ENCODE data around the gene CSNK1D.
A peak's percentile ranks its signal among the peaks of the same experiment; 100 is the strongest.
"Not testable (repeated sequence)": the region's sequence is repeated elsewhere in the genome, so short reads cannot be mapped to it uniquely, and the experiment has no call there.

The CSNK1D gene

GRCh38 chr17:82274134-82275020 is 877 bp upstream of the CSNK1D start:
- DNase-seq (ENCODE audit: low read depth in 2 of 2): no peak

- DNase-seq (ENCODE audit: low read depth in 2 of 2): no peak
These were observed 789 bp downstream of the CSNK1D start for GRCh38 chr17:82272495-82273326.

GRCh38 chr17:82271401-82271800 is 2.1 kb downstream of the CSNK1D start:
- DNase-seq (ENCODE audit: low read depth in 2 of 2): no peak

DNA sequence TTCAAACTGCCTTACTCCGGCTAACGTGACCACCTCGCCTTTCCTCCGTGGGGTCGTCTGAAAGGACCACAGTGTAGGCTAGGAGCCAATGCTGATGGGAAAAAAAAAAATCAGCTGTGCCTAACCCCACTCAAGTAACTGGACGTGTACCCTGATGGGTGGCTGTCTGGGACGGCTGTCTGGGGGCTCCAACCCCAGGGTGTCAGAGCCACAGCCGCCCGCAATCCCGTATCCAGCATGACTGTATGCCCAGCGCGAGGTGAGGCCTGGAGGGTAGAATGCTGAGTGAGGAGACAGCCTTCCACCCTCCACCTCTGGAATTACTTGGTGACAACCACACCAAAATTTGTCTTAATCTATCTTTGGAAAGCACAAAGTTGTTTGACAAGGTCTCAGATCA is 2.8 kb downstream of the CSNK1D start:
- DNase-seq (ENCODE audit: low read depth in 2 of 2): no peak

DNA sequence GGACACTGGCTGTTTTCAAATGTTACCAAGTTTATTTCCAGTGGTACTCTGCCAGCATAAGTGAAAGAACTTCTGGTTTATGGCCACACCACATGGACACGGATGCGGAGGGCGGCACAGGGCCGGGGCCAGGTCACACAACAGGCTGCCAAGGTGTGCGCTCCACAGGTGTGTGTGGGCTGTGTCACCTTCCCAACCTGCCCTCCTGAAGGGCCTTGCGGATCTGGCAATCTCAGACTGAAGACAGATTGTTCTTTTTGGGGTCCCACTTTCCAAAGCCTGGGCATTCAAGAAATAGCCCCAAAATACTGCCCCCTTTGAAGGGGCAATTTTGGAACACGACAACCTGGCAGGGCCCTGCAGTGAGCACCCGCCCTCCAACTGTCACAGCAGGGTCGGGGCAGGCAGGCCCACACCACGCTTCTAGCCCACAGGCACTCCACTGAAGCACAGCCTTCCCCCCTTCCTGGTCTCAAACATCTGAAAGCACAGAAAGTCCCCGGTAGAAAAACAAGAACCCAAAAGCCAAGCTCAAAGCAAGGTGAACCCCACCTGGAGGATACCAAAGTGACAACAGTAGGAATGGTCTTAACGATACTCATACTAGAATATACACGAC is 3.5 kb downstream of the CSNK1D start:
- DNase-seq (ENCODE audit: low read depth in 2 of 2): no peak

DNA sequence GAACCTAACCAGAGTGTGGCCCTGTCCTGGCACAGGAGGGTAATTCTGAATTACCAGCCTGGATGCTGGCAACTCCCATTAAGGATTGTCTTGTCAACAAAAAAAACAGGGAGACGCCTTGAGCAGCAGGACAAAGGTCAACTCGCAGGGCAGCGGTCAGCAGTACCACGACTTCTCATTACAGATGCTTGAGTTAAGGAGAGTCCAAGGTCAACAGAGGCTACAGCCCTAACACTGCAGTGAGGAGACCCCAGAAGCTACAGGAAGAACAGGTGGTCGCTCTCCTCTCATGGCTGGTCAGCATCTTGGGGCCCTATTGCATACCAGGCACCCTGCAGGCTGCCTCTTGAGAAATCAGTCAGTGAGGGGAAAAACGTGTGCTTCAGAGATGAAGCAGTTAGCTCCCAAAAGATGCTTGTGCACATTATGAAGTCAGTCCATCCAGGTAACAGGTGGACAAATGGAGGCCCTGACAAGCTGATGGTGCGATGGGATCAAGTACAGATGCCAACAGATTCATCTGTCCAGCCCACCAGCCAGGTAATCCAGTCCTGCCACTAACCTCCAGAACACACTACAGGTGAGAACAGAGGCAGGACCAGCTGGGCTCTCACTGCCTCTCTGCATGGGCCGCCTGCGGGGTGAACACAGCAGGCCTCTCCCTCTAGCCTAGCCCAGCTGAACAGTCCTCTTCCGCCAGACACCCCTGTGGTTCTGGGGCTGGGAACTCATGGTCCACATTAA is 4.2 kb downstream of the CSNK1D start:
- DNase-seq (ENCODE audit: low read depth in 2 of 2): no peak

- no peak for DNase-seq (ENCODE audit: low read depth in 2 of 2)
These were observed 5.7 kb downstream of the CSNK1D start for GRCh38 chr17:82267575-82268379.

GRCh38 chr17:82266142-82266541 is 7.4 kb downstream of the CSNK1D start:
- no peak for DNase-seq (ENCODE audit: low read depth in 2 of 2)

DNA sequence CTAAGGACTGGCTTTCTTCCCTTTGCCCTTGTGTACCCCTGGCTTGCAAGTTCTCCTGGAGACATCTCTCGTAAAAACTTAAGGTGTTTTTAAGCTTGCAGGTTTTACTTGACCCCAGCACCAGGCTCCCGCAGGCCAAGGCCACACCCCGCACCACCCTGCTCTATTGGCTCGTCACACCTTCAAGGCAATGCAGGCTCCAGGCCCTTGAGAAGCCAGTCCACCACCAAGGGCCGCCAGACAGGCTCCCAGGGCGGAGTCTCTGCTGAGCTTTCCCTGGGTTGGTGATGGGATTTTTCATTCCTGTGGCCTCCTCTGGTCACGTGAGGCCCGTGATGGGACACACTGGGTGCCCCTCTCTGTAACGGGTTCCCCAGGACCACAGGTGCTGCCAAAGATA is 9.9 kb downstream of the CSNK1D start:
- DNase-seq (ENCODE audit: low read depth in 2 of 2): no peak

- no peak for DNase-seq (ENCODE audit: low read depth in 2 of 2)
These were observed 11.2 kb downstream of the CSNK1D start for GRCh38 chr17:82262344-82262743.

DNA sequence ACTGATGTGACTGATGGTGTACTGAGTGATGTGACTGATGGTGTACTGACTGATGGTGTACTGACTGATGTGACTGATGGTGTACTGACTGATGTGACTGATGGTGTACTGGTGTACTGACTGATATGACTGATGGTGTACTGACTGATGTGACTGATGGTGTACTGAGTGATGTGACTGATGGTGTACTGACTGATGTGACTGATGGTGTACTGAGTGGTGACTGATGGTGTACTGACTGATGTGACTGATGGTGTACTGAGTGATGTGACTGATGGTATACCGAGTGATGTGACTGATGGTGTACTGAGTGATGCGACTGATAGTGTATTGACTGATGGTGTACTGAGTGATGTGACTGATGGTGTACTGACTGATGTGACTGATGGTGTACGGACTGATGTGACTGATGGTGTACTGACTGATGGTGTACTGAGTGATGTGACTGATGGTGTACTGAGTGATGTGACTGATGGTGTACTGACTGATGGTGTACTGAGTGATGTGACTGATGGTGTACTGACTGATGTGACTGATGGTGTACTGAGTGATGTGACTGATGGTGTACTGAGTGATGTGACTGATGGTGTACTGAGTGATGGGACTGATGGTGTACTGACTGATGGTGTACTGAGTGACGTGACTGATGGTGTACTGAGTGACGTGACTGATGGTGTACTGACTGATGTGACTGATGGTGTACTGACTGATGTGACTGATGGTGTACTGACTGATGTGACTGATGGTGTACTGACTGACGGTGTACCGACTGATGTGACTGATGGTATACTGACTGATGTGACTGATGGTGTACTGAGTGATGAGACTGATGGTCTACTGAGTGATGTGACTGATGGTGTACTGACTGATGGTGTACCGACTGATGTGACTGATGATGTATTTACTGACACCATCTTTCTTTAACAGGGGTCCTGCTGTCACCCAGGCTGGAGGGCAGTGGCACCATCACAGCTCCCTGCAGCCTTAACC is 13.2 kb downstream of the CSNK1D start:
- not testable (repeated sequence) for DNase-seq (ENCODE audit: low read depth in 2 of 2)

DNA sequence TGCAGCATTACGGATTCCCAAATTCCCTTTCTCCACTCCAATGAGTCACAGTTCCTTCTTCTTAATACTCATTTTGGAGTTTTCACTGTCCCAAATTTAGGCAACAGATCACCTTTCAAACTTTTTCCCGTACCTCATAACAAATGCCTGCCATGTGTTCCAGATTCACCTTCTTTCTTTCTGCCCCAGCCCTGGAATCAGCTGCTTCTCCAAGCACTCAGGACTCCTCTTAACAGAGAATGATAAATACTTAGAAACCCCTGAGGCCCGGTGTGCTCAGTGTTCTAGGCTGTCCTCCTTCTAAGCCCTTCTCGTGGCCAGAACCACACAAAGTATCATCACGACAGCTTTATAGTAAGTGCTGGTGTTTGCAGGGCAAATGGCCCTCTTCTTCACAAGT is 14.9 kb downstream of the CSNK1D start:
- DNase-seq (ENCODE audit: low read depth in 2 of 2): no peak

- DNase-seq (ENCODE audit: low read depth in 2 of 2): peak in 1 of 2 donors; percentile 36
These were observed 16.0 kb downstream of the CSNK1D start for GRCh38 chr17:82257473-82257872.

DNA sequence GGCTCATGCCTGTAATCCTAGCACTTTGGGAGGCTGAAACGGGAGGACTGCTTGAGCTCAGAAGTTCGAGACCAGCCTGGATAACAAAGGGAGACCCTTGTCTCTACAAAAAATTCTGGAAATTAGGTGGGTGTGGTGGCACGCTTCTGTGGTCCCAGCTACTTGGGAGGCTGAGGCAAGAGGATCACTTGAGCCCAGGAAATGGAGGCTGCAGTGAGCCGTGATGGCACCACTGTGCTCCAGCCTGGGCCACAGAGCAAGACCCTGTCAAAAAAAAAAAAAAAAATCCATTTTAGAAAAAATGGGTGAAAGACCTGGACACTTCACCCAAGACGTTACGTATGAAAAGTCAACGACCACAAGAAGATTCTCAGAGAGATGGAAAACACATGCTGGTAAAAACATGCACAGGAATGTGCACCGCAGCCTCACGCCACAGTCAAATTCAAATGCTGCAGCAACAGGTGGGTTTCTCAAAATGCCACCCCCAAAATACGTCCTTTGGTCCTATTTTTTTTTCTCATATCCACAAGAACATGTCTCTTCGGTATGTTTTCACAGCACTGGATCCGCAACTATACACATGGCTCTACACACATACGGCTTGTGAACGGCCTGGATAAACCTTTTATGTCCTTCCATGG is 17.1 kb downstream of the CSNK1D start:
- no peak for DNase-seq (ENCODE audit: low read depth in 2 of 2)

DNA sequence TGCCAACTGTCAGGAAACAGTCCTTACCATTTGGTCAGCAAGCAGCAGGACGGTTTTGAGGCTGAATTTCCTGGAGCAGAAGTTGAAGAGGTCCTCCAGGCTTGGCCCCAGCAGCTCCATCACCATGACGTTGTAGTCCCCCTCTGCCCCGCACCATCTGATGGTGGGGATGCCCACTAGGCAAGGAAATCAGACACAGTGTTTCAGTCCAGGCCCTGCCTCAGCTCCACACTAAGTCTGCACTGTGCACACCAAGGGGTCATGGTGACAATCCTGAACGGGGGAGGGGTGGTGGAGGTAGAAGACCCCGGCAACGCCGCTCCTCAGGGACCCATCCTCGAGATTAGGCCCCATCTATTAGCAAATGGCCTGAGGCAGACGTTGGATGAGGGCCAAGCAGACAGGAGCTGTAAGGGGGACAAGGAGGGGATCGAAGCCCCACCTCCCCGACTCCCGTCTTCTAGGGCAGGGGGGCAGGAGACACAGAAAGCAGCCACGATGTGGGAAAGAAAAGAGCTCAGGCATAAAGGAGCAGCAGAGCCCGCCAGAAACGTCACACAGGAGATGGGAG is 18.0 kb downstream of the CSNK1D start:
- DNase-seq (ENCODE audit: low read depth in 2 of 2): no peak

DNA sequence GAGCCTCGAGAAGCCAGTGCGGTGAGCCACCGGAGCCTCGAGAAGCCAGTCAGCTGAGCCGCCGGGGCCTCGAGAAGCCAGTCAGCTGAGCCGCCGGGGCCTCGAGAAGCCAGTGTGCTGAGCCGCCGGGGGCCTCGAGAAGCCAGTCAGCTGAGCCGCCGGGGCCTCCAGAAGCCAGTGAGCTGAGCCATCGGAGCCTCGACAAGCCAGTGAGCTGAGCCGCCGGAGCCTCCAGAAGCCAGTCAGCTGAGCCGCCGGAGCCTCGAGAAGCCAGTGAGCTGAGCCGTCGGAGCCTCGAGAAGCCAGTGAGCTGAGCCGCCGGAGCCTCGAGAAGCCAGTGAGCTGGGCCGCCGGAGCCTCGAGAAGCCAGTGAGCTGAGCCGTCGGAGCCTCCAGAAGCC is 18.8 kb downstream of the CSNK1D start:
- DNase-seq (ENCODE audit: low read depth in 2 of 2): not testable (repeated sequence)

DNA sequence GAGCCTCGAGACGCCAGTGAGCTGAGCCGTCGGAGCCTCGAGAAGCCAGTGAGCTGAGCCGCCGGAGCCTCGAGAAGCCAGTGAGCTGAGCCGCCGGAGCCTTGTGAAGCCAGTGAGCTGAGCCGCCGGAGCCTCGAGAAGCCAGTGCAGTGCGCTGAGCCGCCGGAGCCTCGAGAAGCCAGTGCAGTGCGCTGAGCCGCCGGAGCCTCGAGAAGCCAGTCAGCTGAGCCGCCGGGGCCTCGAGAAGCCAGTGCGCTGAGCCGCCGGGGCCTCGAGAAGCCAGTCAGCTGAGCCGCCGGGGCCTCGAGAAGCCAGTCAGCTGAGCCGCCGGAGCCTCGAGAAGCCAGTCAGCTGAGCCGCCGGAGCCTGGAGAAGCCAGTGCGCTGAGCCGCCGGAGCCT is 19.4 kb downstream of the CSNK1D start:
- DNase-seq (ENCODE audit: low read depth in 2 of 2): not testable (repeated sequence)

- DNase-seq (ENCODE audit: low read depth in 2 of 2): no peak
These were observed 20.3 kb downstream of the CSNK1D start for GRCh38 chr17:82253179-82253544.
